ENCODE results near the gene PROZ. TPM values are rescaled to one million over a fixed set of nuclear protein-coding genes. Genes with fewer than 3 reads are reported as not detected.

PROZ gene
- total and polyA plus RNA-seq, 10 donors, result 0.11 TPM; not detected in 9

DNA sequence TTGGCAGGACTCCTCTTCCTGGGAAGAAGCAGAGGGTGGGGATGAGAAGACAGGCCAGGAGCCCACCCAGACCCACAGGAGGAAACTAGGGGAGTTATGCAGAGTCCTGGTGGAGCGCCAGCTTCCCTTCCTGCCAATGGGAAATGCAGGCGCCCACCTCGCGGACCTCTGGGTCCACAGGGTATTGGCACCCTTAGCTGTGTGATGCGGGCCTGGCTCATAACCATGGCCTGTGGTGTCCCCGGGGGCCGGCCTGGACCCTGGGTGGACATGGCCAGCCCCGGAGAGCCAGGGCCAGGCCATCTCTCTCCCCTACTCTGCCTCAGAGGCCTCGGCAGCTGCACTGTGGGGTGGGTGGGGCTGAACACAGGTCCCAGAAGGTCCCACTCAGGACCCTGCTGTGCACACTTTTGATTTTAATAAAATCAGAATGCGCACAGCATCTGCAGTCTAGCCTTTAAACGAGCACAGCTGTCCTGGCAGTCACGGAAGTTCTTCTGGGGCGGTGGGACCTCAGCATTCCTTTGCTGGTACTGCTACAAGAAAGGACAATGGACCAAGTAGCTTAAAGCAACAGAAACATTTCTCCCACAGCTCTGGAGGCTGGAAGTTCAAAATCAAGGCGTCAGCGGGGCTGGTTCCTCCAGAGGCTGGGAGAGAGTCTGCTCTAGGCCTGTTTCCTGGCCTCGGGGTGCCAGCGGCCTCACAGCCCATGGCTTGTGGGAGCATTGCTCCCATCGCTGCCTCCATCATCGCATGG is 34.1 kb upstream of the PROZ start:
- peak; percentile 49 for DNase-seq
- intact Hi-C loops (cut with DNase I; ENCODE audit: low total_unique reads), result no loop called here
- TF ChIP-seq, protein P1, sequence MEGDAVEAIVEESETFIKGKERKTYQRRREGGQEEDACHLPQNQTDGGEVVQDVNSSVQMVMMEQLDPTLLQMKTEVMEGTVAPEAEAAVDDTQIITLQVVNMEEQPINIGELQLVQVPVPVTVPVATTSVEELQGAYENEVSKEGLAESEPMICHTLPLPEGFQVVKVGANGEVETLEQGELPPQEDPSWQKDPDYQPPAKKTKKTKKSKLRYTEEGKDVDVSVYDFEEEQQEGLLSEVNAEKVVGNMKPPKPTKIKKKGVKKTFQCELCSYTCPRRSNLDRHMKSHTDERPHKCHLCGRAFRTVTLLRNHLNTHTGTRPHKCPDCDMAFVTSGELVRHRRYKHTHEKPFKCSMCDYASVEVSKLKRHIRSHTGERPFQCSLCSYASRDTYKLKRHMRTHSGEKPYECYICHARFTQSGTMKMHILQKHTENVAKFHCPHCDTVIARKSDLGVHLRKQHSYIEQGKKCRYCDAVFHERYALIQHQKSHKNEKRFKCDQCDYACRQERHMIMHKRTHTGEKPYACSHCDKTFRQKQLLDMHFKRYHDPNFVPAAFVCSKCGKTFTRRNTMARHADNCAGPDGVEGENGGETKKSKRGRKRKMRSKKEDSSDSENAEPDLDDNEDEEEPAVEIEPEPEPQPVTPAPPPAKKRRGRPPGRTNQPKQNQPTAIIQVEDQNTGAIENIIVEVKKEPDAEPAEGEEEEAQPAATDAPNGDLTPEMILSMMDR (IDR thresholded peaks at IDR 0.05 in 8 of 11, conservative IDR thresholded peaks at IDR 0.05 in 3 of 11), result no peak
- TF ChIP-seq POLR2A (IDR thresholded peaks at IDR 0.05), result no peak
- no peak for TF ChIP-seq POLR2AphosphoS5 (IDR thresholded peaks at IDR 0.05)
- H3K36me3 ChIP-seq, result no peaks in the 10 kb centered on the region
- 91 to 96% (median 93%) methylated on average over 19 of the region's 19 CpGs for WGBS, 5 donors
- no peak overlapping the region for H3K27ac ChIP-seq
- no peak overlapping the region for H3K4me3 ChIP-seq
- H3K9me3 ChIP-seq, result no peaks in the 10 kb centered on the region
- peaks cover 0 to under 1% (median 0%) of the 10 kb centered on the region in 6 donors for H3K4me1 ChIP-seq
- H3K27me3 ChIP-seq (replicated peaks in 1 of 7), result peaks cover 0 to 45% (median 0%) of the 10 kb centered on the region in 7 donors

DNA sequence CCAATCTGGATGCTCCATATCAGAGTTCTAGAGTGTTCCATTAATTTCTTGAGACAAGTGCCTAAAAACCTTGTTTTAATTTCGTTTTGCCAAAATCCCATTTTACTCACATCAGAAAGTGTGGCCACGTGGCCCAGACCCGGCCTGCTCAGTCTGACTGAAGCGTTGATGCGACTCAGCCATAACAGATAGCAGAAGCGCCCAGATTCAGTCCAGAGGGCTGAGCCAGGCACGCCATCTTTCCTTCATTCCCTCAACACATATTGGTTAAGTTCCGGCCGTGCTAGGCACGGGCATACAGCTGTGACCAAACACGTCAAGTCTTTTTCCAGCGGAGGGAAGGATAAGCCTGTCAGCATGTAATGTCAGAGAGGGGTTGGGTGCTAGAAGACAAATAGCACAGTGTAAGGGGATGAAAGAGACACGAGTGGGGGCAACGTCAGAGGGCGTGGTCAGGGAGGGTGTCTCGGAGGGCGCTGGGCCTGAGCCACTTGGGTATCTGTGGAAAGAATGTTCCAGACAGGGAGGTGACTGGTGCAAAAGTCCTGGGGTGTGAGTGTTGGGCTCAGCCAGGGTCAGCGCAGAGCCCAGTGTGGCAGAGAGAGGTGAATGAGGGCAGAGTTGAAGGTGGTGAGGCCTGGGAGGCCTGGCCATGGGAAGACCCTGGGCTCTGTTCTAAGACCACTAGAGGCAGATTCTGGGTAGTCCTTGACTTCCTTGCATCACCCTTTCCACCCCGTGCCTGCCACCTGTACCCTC is 32.8 kb upstream of the PROZ start:
- Histone ChIP-seq H3K4me3 (no peak overlapping the region), H3K36me3 (no peaks in the 10 kb centered on the region), H3K9me3 (no peaks in the 10 kb centered on the region), H3K27me3 (replicated peaks in 1 of 7) (peaks cover 0 to 58% (median 0%) of the 10 kb centered on the region in 7 donors), H3K27ac (no peak overlapping the region), H3K4me1 (peaks cover 0 to 10% (median 4%) of the 10 kb centered on the region in 6 donors)
- intact Hi-C loops (cut with DNase I; ENCODE audit: low total_unique reads), result no loop called here
- WGBS, 5 donors, result 87 to 90% (median 89%) methylated on average over 19 of the region's 19 CpGs
- TF ChIP-seq POLR2AphosphoS5 (IDR thresholded peaks at IDR 0.05) (no peak), POLR2A (IDR thresholded peaks at IDR 0.05) (no peak)
- TF ChIP-seq, protein P1 (IDR thresholded peaks at IDR 0.05 in 8 of 11, conservative IDR thresholded peaks at IDR 0.05 in 3 of 11), result no peak
- DNase-seq, result peak; percentile 40

DNA sequence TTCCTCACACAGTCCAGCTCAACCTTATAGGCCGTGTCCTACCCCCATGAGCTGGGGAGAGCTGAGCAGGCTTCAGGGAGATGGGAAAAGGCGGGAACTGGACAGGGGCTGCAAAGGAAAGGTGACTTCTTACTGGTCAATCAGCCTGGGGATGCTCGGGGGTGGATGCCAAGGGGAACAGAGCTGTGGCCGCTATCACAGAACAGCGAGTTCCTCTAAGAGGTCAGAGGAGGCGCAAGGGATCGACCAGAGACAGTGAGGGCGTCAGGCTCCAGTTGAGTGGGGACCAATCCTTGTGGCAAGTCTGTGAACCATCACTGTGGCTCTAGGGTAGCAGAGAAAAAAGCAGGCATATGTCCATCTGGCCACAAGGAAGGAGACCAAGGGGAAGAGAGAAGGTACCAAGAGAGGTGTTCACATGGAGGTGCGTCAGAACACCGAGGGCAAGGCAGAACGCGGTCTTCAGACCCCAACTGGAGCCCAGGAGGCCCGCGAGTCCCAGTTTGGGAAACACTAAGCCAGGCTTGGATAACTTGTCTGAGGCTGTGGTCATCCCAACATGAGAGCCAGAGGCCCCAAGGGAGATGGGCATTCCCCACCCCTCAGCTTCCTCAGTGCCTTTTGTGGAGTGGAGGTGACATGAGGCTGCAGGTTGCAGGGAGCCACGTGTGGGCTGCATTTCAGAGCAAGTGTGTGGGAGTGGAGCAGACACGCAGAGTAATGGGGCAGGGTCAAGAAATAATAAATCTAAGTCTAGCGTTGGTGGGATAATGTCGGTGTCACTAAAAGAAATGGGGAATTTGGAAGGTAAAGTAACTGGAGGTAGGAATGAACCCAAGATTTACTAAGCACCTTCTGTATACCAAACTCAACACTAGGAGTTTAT is 31.9 kb upstream of the PROZ start:
- Histone ChIP-seq H3K27ac (no peak overlapping the region), H3K36me3 (no peaks in the 10 kb centered on the region), H3K27me3 (replicated peaks in 1 of 7) (peaks cover 0 to 56% (median 0%) of the 10 kb centered on the region in 7 donors), H3K4me3 (no peak overlapping the region), H3K4me1 (peaks cover 0 to 10% (median 4%) of the 10 kb centered on the region in 6 donors), H3K9me3 (no peaks in the 10 kb centered on the region)
- WGBS, 5 donors, result 82 to 88% (median 86%) methylated on average over 18 of the region's 18 CpGs
- intact Hi-C loops (cut with DNase I; ENCODE audit: low total_unique reads), result no loop called here
- TF ChIP-seq POLR2A (IDR thresholded peaks at IDR 0.05) (no peak), POLR2AphosphoS5 (IDR thresholded peaks at IDR 0.05) (no peak)
- TF ChIP-seq, protein P1 (IDR thresholded peaks at IDR 0.05 in 8 of 11, conservative IDR thresholded peaks at IDR 0.05 in 3 of 11), result no peak
- peak; percentile 56 for DNase-seq
